AG04449 (cell line): ENCODE measurements around the gene ZNF521.

Experiments
- CTCF ChIA-PET: fragments of 350-600 bp; formaldehyde crosslinking; extraction: SDS; loops from one replicate; lab custom pipeline; 2021; ENCODE audit warnings: antibody characterized with exemption; lab: Yijun Ruan, JAX
- POLR2A ChIA-PET: fragments of 400-600, 350-600 bp; formaldehyde crosslinking; extraction: SDS; loops from one replicate; lab custom pipeline; 2020; ENCODE audit warnings: antibody characterized with exemption, inconsistent platforms; lab: Yijun Ruan, JAX
- DNase-seq: peaks from one replicate; pipeline ENCODE4 v3.0.0-alpha.2; 2010; ENCODE audit warnings: low read depth, low spot score
- H3K4me3 ChIP-seq: 2 replicates; pipeline ENCODE4 v1.5.1; 2011; ENCODE audit warnings: low read depth, mild to moderate bottlenecking, control low read depth, low read length
- CTCF ChIP-seq: IDR thresholded peaks from one replicate; pipeline ENCODE4 v1.5.1; 2011; ENCODE audit warnings: mild to moderate bottlenecking, moderate library complexity, low read length, control low read depth, inconsistent platforms; ENCODE audit not compliant: insufficient read depth; ENCODE audit errors: missing control alignments

Gene ZNF521

DNA sequence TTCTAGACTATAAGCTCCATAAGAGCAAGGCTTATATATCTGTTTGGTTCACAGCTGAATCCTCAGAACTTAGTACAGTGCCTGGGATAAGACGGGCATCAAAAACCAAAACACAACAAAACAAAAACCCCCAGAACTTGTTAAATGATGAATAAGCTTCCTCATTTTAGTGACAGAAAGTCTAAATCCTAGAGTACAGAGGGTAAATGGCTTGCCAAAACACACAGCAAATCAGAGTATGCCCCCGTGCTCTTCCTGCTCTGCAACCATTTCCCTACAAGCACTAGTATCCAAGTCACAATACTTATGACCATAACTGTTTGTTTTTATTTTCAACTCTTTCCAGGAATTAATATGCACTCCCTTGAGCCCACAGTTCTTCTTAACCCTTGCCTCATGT lies 10.1 kb downstream of the ZNF521 start:
- DNase-seq, result no peak
- ChIA-PET CTCF (no interaction called here), POLR2A (no interaction called here)
- H3K4me3 ChIP-seq, result no peak overlapping the region
- TF ChIP-seq CTCF, result no peak

DNA sequence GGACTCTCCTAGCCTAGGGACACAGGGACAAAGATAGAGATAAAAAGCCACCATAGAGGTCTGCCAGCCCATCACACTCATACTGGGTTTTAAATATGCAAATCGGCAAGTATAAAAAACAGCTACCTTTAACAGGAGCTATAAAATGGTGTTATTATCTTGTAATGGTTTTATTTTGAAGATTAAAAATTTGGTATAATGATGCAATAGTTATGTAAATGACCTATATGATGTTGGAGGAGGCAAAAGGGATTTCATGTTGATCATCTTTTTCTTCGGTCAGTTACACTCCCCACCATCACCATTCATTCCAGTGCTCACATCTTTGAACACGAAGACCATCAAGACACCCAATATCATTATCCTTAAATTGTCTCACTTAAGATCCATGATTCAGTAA lies 11.2 kb downstream of the ZNF521 start:
- H3K4me3 ChIP-seq, result no peak overlapping the region
- CTCF ChIA-PET, result interaction anchor here (0.7 kb wide), 1 partner anchor 176 kb away, joined by 3 read pairs; no protein-coding TSS in a partner anchor
- POLR2A ChIA-PET, result no interaction called here
- no peak for DNase-seq
- TF ChIP-seq CTCF, result no peak

DNA sequence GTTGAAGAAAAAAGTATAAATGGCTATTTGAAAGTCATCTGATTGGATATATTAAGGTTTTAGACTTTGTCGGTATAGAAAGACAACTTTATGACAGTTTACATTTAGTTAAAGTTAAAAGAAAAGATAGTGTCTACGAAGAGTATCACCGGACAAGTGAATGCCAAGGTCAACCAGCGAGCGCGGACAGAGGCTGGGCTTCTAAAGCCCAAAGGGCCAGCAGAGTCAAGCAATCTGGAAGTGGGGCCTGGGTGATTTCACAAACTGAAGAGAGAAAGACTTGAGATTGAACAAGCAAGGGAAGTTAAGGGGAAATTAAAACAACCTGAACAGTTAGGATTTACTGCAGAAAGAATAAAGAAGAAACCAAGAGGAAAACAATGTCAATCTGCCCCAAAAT lies 16.3 kb downstream of the ZNF521 start:
- no peak for DNase-seq
- ChIA-PET CTCF (no interaction called here), POLR2A (no interaction called here)
- no peak overlapping the region for H3K4me3 ChIP-seq
- TF ChIP-seq CTCF, result no peak

DNA sequence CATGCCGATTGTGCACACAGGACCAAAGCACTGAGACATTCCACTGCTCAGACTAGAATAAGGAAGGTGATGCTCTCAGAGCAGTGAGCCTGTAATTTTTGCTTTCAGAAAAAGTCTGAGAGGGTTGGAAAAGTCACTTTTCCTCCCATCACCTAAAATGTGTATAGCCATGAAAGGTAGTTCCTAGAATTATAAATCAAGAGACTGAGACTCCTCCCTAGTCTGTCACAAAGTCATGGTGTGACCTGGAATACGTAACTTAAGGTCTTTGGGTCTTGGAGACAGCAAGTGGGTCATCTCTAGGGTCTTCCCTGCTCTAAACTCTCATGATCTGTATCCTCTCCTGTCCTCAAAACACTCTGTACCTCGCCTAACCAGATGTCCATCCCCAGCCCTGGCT lies 16.9 kb downstream of the ZNF521 start:
- CTCF ChIA-PET, result no interaction called here
- no peak for DNase-seq
- no peak overlapping the region for H3K4me3 ChIP-seq
- POLR2A ChIA-PET, result no interaction called here
- TF ChIP-seq CTCF, result no peak

DNA sequence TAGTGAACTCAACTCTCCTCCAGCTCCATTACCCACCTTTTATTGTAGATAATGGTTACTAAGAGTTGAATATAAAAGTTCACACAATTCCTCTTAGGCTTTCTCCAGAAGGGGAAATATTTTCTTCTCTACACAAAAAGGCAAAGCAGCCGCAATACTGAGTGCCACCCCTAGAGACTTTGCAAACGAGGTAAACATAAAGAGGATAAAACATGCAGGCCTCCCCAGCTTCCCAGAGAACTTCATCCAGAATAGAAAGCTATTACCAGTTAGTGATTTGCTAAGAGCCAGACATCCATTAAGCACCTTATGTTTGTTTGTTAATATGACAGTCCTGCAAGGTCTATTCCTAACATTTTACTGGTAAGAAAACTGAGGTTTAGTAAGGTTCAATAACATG lies 17.4 kb downstream of the ZNF521 start:
- no peak for TF ChIP-seq CTCF
- DNase-seq, result no peak
- CTCF ChIA-PET, result no interaction called here

DNA sequence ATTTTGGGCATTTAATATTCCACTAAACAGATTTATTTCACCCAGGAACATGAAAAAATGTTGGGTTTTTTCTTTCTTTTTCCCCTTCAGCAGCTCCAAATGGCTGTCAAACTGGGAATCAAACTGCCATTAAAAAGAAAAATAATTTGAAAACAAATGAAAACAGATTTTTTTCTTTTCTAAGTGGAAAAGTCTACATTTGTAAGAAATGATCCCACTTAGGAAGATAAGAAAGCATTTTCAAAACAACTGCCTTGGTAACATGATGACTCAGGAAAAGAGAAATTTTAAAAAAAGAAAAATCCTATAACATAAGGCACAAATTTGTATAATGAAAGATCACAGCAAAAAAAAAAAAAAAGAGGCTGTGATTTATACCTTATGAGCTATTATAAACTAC lies 20.0 kb downstream of the ZNF521 start:
- TF ChIP-seq CTCF, result no peak
- CTCF ChIA-PET, result no interaction called here
- POLR2A ChIA-PET, result no interaction called here
- DNase-seq, result no peak
- H3K4me3 ChIP-seq, result no peak overlapping the region

More for the DNA sequence above, 17.4 kb downstream of the ZNF521 start:
- POLR2A ChIA-PET, result no interaction called here
- no peak overlapping the region for H3K4me3 ChIP-seq

GRCh38 chr18:25329783-25330182 lies 22.2 kb downstream of the ZNF521 start:
- no peak overlapping the region for H3K4me3 ChIP-seq
- no peak for DNase-seq
- POLR2A ChIA-PET, result no interaction called here
- CTCF ChIA-PET, result no interaction called here
- TF ChIP-seq CTCF, result no peak
